H1 (cell line): Measurements from ENCODE around the gene ARHGAP22. TPM values are rescaled to one million over a fixed set of nuclear protein-coding genes. Genes with fewer than 3 reads are reported as not detected.

Experiments
- CTCF ChIA-PET: fragments of 300-600 bp; sonication (Branson Sonifier 250); formaldehyde crosslinking; loops from one replicate; lab custom pipeline; 2021; ENCODE audit not compliant: partially characterized antibody; lab: Charles Lee
- POLR2A ChIA-PET: fragments of 300-600 bp; sonication (Branson Sonifier 250); formaldehyde crosslinking; loops from one replicate; lab custom pipeline; 2021; ENCODE audit warnings: inconsistent platforms; ENCODE audit not compliant: partially characterized antibody; lab: Charles Lee
- DNase-seq, 2 experiments: peaks; one replicate each; pipeline versions ENCODE4 v3.0.0 to v3.0.0-alpha.2; 2010 to 2022; ENCODE audit warnings: low spot score in 2 of 2, low read depth in 1 of 2, mixed read lengths in 1 of 2
- FAIRE-seq: peaks from 2 replicates; lab custom pipeline; 2011; peaks lifted over from hg19 to GRCh38; lab: Jason Lieb, UNC
- H2AFZ ChIP-seq: 2 replicates; pipeline ENCODE4 v1.8.1; 2012; ENCODE audit warnings: low read length, inconsistent platforms
- H2AK5ac ChIP-seq: 2 replicates; pipeline ENCODE4 v1.6.1; 2013; ENCODE audit warnings: low read depth, low read length
- H2BK120ac ChIP-seq: replicated peaks from 2 replicates; pipeline ENCODE3; 2013; ENCODE audit warnings: low read depth, low read length, inconsistent platforms
- H2BK12ac ChIP-seq: 2 replicates; pipeline ENCODE4 v1.6.1; 2013; ENCODE audit warnings: low read depth, low read length
- H2BK15ac ChIP-seq: 2 replicates; pipeline ENCODE4 v1.6.1; 2013; ENCODE audit warnings: low read length
- H2BK20ac ChIP-seq: 2 replicates; pipeline ENCODE4 v1.6.1; 2013; ENCODE audit warnings: low read length
- H2BK5ac ChIP-seq: 2 replicates; pipeline ENCODE4 v1.6.1; 2013; ENCODE audit warnings: low read depth, low read length
- H3K14ac ChIP-seq: 2 replicates; pipeline ENCODE4 v1.6.1; 2013; ENCODE audit warnings: inconsistent platforms; ENCODE audit not compliant: insufficient read length
- H3K18ac ChIP-seq: 2 replicates; pipeline ENCODE4 v1.6.1; 2013; ENCODE audit warnings: low read length; ENCODE audit errors: extremely low read depth
- H3K23ac ChIP-seq: 2 replicates; pipeline ENCODE4 v1.6.1; 2013; ENCODE audit warnings: inconsistent platforms; ENCODE audit not compliant: insufficient read length
- H3K23me2 ChIP-seq: 2 replicates; pipeline ENCODE4 v1.6.1; 2013; ENCODE audit warnings: low read depth, low read length
- H3K27ac ChIP-seq: 2 replicates; pipeline ENCODE4 v1.6.1; 2011; ENCODE audit warnings: low read depth, low read length, inconsistent platforms
- H3K27me3 ChIP-seq, 4 experiments: replicated peaks in 1 of 4; 1 replicate in 1 of 4; 2 replicates in 3 of 4; pipeline versions ENCODE4 v1.6.1 to v1.8.1; 2011 to 2013; ENCODE audit warnings: low read length in 3 of 4, mild to moderate bottlenecking in 3 of 4, inconsistent platforms in 2 of 4, mixed read lengths in 2 of 4, moderate library complexity in 1 of 4; ENCODE audit not compliant: control insufficient read depth in 3 of 4, insufficient read depth in 3 of 4; ENCODE audit errors: extremely low read depth in 1 of 4
- H3K36me3 ChIP-seq, 4 experiments: 2 replicates each; pipeline versions ENCODE4 v1.6.1 to v1.8.1; 2011 to 2013; ENCODE audit warnings: mild to moderate bottlenecking in 4 of 4, low read length in 3 of 4, moderate library complexity in 2 of 4, control low read depth in 1 of 4, inconsistent platforms in 1 of 4; ENCODE audit not compliant: insufficient read depth in 4 of 4, control insufficient read depth in 2 of 4
- H3K4ac ChIP-seq: replicated peaks from 2 replicates; pipeline ENCODE3; 2013; ENCODE audit warnings: low read length, low read depth, mixed read lengths, inconsistent platforms; ENCODE audit not compliant: insufficient read length
- H3K4me1 ChIP-seq, 4 experiments: replicated peaks in 1 of 4; 1 replicate in 1 of 4; 2 replicates in 3 of 4; pipeline versions ENCODE4 v1.6.1 to v1.8.1; 2011 to 2013; ENCODE audit warnings: low read length in 3 of 4, inconsistent platforms in 2 of 4, mixed read lengths in 1 of 4; ENCODE audit not compliant: insufficient read depth in 4 of 4, control insufficient read depth in 3 of 4
- H3K4me2 ChIP-seq, 2 experiments: 2 replicates each; pipeline versions ENCODE4 v1.6.1 to v1.8.1; 2011 to 2013; ENCODE audit warnings: low read depth in 2 of 2, low read length in 2 of 2, control low read depth in 1 of 2, inconsistent platforms in 1 of 2, mild to moderate bottlenecking in 1 of 2; ENCODE audit not compliant: insufficient read depth in 1 of 2
- H3K4me3 ChIP-seq, 4 experiments: fragments of 200-600, 300-600 bp in 1 of 4; sonication (generic), shearing (Covaris generic), sonication (Bioruptor Twin) in 1 of 4; 2 replicates each; pipeline versions ENCODE4 v1.5.1 to v1.8.1; 2011 to 2016; ENCODE audit warnings: low read length in 4 of 4, low read depth in 3 of 4, control low read depth in 2 of 4, inconsistent platforms in 2 of 4, mild to moderate bottlenecking in 2 of 4, mixed read lengths in 1 of 4, moderate library complexity in 1 of 4; ENCODE audit not compliant: insufficient read depth in 2 of 4; ENCODE audit errors: extremely low read depth in 1 of 4
- H3K56ac ChIP-seq: replicated peaks from 2 replicates; pipeline ENCODE3; 2013; ENCODE audit warnings: low read depth, mild to moderate bottlenecking, mixed read lengths, low read length, inconsistent platforms; ENCODE audit not compliant: insufficient read length
- H3K79me1 ChIP-seq: 2 replicates; pipeline ENCODE4 v1.6.1; 2013; ENCODE audit warnings: low read depth, low read length, control low read depth
- H3K79me2 ChIP-seq, 2 experiments: 2 replicates each; pipeline versions ENCODE4 v1.6.1 to v1.8.1; 2012 to 2013; ENCODE audit warnings: low read length in 2 of 2, mild to moderate bottlenecking in 2 of 2, inconsistent platforms in 1 of 2; ENCODE audit not compliant: insufficient read depth in 2 of 2, control insufficient read depth in 1 of 2
- H3K9ac ChIP-seq, 4 experiments: replicated peaks in 1 of 4; 1 replicate in 1 of 4; 2 replicates in 3 of 4; pipeline versions ENCODE4 v1.6.1 to v1.8.1; 2011 to 2013; ENCODE audit warnings: low read depth in 3 of 4, low read length in 3 of 4, control low read depth in 2 of 4, mild to moderate bottlenecking in 2 of 4, moderate library complexity in 2 of 4, inconsistent platforms in 1 of 4; ENCODE audit errors: extremely low read depth in 1 of 4
- H3K9me3 ChIP-seq, 2 experiments: 2 replicates each; pipeline versions ENCODE4 v1.6.1 to v1.8.1; 2012 to 2013; ENCODE audit warnings: mild to moderate bottlenecking in 2 of 2, moderate library complexity in 2 of 2, control low read depth in 1 of 2, inconsistent platforms in 1 of 2, low read depth in 1 of 2, low read length in 1 of 2, mixed read lengths in 1 of 2; ENCODE audit not compliant: insufficient read depth in 2 of 2
- H4K20me1 ChIP-seq, 2 experiments: replicated peaks in 1 of 2; 2 replicates each; pipeline versions ENCODE3 to v1.8.1; 2011 to 2013; ENCODE audit warnings: inconsistent platforms in 2 of 2, low read length in 2 of 2, mild to moderate bottlenecking in 1 of 2; ENCODE audit not compliant: insufficient read depth in 2 of 2, control insufficient read depth in 1 of 2
- H4K5ac ChIP-seq: 2 replicates; pipeline ENCODE4 v1.6.1; 2013; ENCODE audit warnings: low read length, low read depth, mixed read lengths, inconsistent platforms; ENCODE audit not compliant: insufficient read length
- H4K8ac ChIP-seq: 2 replicates; pipeline ENCODE4 v1.8.0; 2013; ENCODE audit warnings: mild to moderate bottlenecking, moderate library complexity, low read length, inconsistent platforms; ENCODE audit not compliant: insufficient read depth; ENCODE audit errors: extremely low read depth
- H4K91ac ChIP-seq: replicated peaks from 2 replicates; pipeline ENCODE3; 2013; ENCODE audit warnings: low read length, mixed read lengths, inconsistent platforms; ENCODE audit not compliant: insufficient read length
- CREB1 ChIP-seq: IDR thresholded peaks from 2 replicates; pipeline ENCODE4 v1.6.1; 2012; ENCODE audit warnings: inconsistent platforms
- SP2 ChIP-seq: IDR thresholded peaks from 2 replicates; pipeline ENCODE4 v1.6.1; 2012; ENCODE audit warnings: mild to moderate bottlenecking, low read length, inconsistent platforms
- WGBS, 2 experiments: shearing (Covaris generic) in 1 of 2; methylation state at CpG; one replicate each; pipeline versions ENCODE4 v1.1.6 to v1.1.7; 2013 to 2015; ENCODE audit warnings: low lambda C conversion rate in 2 of 2, mixed read lengths in 2 of 2, inconsistent platforms in 1 of 2, low coverage in 1 of 2, missing lambda C conversion rate in 1 of 2; ENCODE audit not compliant: insufficient replicate concordance in 2 of 2, insufficient coverage in 1 of 2, insufficient read length in 1 of 2; ENCODE audit errors: extremely low coverage in 1 of 2, missing lambda C conversion rate in 1 of 2; 5-methylcytosine and 5-hydroxymethylcytosine counted together
- long read RNA-seq, 2 experiments: library from RNA in 1 of 2; library from capped mRNA in 1 of 2; stranded (forward); transcript quantifications; one replicate each; pipeline ENCODE4 v2.0.0, GENCODE V29; 2021; ENCODE audit warnings: inconsistent platforms in 1 of 2
- polyA minus RNA-seq, 3 experiments: library from RNA; depleted of rRNA, polyadenylated mRNA; stranded (reverse); fragments of >200 nt; gene quantifications; 1 replicate in 2 of 3; 2 replicates in 1 of 3; pipeline ENCODE4 v1.2.3, GENCODE V29; 2011
- polyA plus RNA-seq, 7 experiments: library from polyadenylated mRNA; depleted of rRNA in 3 of 7; stranded (reverse) in 5 of 7; unstranded in 2 of 7; fragments of >200 nt in 5 of 7; fragments of 200-250 nt in 2 of 7; gene quantifications; 1 replicate in 5 of 7; 2 replicates in 1 of 7; 4 replicates in 1 of 7; pipeline versions ENCODE4 v1.2.1 to v1.2.3, GENCODE V29; 2011 to 2013; ENCODE audit warnings: missing spikeins in 2 of 7, mixed read lengths in 2 of 7
- total RNA-seq: library from RNA; stranded (reverse); fragmentation: NEBNext Ultra II Directional; extraction: Animal tissue kit (Norgen Biotek cat#: 25700); gene quantifications from 2 replicates; pipeline ENCODE4 v1.2.1, GENCODE V29; 2021

Gene ARHGAP22
- 11.2 and 12.9 TPM in 2 replicates for total RNA-seq
- 3.6 and 5.1 TPM in 2 replicates for polyA plus RNA-seq (2011; rRNA removed)
- polyA plus RNA-seq (2011; cell fraction: cytosol; rRNA removed): 5.5 TPM
- 7.7 TPM for polyA plus RNA-seq (2011; cell fraction: nucleus; rRNA removed)
- 6.8 to 7.4 TPM (median 7.2 TPM) in 4 replicates for polyA plus RNA-seq (2012, experiment 1 of 2)
- 4.6 TPM for polyA plus RNA-seq (2012, experiment 2 of 2)
- 5.4 TPM for polyA plus RNA-seq (2013, experiment 1 of 2)
- polyA plus RNA-seq (2013, experiment 2 of 2): 4.5 TPM
- 4.3 and 5.5 TPM in 2 replicates for polyA minus RNA-seq (2011; rRNA and poly(A)+ RNA removed)
- polyA minus RNA-seq (2011; cell fraction: cytosol; rRNA and poly(A)+ RNA removed): 8.2 TPM
- 4.7 TPM for polyA minus RNA-seq (2011; cell fraction: nucleus; rRNA and poly(A)+ RNA removed)
- long read RNA-seq, experiment 1, partial matches to known transcripts: 1 of 11 reads
- long read RNA-seq, experiment 1, other reads (novel, unspliced or antisense): 6 of 11 reads
- long read RNA-seq, experiment 2: 0 reads

- Histone ChIP-seq H2BK12ac (0 out of 2 replicates have a peak within 1 kb of the TSS, but pooled peaks have one; percentile 2), H3K9ac (no peak within 1 kb of the TSS), H3K23me2 (no peaks in the 10 kb centered on the region; the same call in 1 of the 2 replicates), H3K14ac (no peak within 1 kb of the TSS), H3K4me3 (peak within 1 kb of the TSS; percentile 16 to 57 (median 27); a peak in 5 of 8 replicates), H3K18ac (no peak within 1 kb of the TSS), H3K23ac (no peak within 1 kb of the TSS), H2AFZ (peak within 1 kb of the TSS; percentile 72; the same call in 1 of the 2 replicates), H3K56ac (no peak within 1 kb of the TSS), H4K5ac (no peak within 1 kb of the TSS), H2BK5ac (no peak within 1 kb of the TSS), H4K20me1 (no peaks in the 10 kb centered on the region), H3K27ac (no peak within 1 kb of the TSS), H2BK15ac (no peak within 1 kb of the TSS), H2AK5ac (no peak within 1 kb of the TSS), H3K79me1 (no peaks in the 10 kb centered on the region), H2BK20ac (peak within 1 kb of the TSS; percentile 84), H3K4ac (no peak within 1 kb of the TSS), H3K36me3 (no peaks in the 10 kb centered on the region), H4K8ac (peak within 1 kb of the TSS; percentile 6), H3K4me2 (peak within 1 kb of the TSS; percentile 71 to 78), H3K27me3 (peaks cover 0 to 21% (median 15%) of the 10 kb centered on the region in 4 experiments; a peak in 6 of 7 replicates), H4K91ac (no peak within 1 kb of the TSS), H3K79me2 (no peaks in the 10 kb centered on the region), H3K4me1 (peaks cover 0 to 17% (median 9%) of the 10 kb centered on the region in 4 experiments; a peak in 6 of 7 replicates), H3K9me3 (no peaks in the 10 kb centered on the region), H2BK120ac (no peak within 1 kb of the TSS)
- WGBS, 2 experiments: 18% methylated on average over 16 of the region's 30 CpGs; no CpG with 5 or more reads in 1 of the 2 experiments
- POLR2A ChIA-PET: no interaction called here
- CTCF ChIA-PET: interaction anchor here (1.3 to 7.5 kb wide), 7 partner anchors 11 to 241 kb away, joined by 3 to 172 read pairs (median 37); no protein-coding TSS in a partner anchor
- TF ChIP-seq SP2: no peak
- TF ChIP-seq CREB1: 0 out of 2 replicates have a peak, but pooled peaks have one; percentile 3
- FAIRE-seq (no peak), DNase-seq (peak in 1 of 2 experiments; percentile 79)
Measured at GRCh38 chr10:48604991-48605508, at the start of gene ARHGAP22. Gene ARHGAP22 (minus strand): TSS chr10:48605073. CDS start chr10:48604796, 277 bp downstream.
